ENCODE measurements around the gene EVC2. TPM values are rescaled to one million over a fixed set of nuclear protein-coding genes. Genes with fewer than 3 reads are reported as not detected.

The EVC2 gene
- total RNA-seq, 1 donor from 2014 or later, result 7.4 TPM

DNA sequence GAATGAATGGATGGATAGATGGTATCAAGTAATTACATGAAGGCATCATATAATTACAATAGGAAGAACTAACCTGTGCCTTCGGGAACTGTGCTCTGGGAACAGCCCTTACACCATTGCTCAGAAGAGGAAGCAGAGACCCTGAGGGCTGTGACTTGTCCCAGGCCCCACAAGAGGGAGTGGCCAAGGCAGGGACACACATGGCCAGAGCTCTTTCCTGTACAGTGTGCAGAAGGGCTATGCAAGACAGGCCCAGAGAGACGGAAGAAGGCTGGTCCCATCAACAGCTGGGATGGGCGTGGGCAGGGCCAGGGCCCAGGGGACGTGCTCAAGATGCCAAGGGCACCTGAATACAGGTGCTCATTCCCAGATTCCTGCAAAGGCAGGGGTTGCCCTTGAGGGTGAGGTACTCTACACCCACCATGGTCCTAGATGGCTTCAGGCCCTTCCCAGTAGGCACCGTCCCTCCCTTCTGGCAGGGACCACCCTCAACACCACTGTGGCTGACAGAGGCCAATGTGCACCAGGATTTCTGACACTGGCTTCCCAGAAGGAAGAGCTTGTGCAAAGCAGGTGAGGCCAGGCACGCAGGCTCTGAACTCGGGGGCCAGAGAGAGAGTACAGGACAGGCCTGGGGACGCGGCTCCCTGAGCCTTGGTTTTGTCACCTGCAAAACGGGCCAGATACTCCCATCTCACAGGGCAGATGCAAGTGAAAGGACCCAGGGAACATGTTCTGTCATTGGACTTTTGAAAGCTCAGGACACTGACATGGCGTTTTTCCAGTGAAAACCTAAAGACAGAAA, 1.7 kb downstream of the EVC2 start:
- H3K9me3 Mint-ChIP-seq (ENCODE audit: unreplicated experiment), result peaks cover 9% of the 10 kb centered on the region
- TF ChIP-seq, protein P1, sequence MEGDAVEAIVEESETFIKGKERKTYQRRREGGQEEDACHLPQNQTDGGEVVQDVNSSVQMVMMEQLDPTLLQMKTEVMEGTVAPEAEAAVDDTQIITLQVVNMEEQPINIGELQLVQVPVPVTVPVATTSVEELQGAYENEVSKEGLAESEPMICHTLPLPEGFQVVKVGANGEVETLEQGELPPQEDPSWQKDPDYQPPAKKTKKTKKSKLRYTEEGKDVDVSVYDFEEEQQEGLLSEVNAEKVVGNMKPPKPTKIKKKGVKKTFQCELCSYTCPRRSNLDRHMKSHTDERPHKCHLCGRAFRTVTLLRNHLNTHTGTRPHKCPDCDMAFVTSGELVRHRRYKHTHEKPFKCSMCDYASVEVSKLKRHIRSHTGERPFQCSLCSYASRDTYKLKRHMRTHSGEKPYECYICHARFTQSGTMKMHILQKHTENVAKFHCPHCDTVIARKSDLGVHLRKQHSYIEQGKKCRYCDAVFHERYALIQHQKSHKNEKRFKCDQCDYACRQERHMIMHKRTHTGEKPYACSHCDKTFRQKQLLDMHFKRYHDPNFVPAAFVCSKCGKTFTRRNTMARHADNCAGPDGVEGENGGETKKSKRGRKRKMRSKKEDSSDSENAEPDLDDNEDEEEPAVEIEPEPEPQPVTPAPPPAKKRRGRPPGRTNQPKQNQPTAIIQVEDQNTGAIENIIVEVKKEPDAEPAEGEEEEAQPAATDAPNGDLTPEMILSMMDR (IDR thresholded peaks at IDR 0.05; ENCODE audit: unreplicated experiment), result no peak
- peaks cover 17% of the 10 kb centered on the region for H3K4me1 Mint-ChIP-seq (ENCODE audit: unreplicated experiment)

DNA sequence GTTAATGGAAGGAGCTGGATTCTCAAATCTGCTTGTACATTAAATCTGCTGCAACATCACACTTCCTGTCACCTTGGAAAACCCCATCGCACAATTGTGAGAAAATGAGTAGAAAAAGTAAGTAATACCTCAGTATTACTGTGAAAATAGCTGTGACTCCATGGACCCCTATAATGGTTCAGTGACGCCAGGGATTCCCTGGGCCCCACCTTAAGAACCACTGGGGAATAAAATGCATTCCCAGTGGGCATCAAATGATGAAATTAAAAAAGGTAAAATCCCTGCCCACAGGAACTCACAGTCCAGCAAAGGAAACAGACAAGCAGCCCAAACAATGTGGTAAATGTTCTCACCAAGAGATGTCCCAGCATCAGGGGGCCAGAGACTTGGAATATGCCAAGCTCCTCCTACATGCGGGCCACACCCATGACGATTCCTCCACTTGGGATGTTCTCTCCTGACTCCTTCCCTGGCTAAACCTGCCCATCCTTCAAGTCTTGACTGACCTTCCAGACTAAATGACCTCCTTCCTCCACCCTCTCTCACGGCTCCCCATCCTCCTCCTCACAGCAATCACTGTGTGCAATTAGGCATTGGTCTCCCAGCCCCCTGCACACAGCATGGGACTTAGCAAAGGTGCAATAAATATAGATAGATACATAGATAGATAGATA, 2.6 kb downstream of the EVC2 start:
- peaks cover 17% of the 10 kb centered on the region for H3K4me1 Mint-ChIP-seq (ENCODE audit: unreplicated experiment)
- TF ChIP-seq, protein P1 (IDR thresholded peaks at IDR 0.05; ENCODE audit: unreplicated experiment), result no peak
- no peak for DNase-seq (ENCODE audit: low spot score)
- peaks cover 33% of the 10 kb centered on the region for H3K36me3 Mint-ChIP-seq (ENCODE audit: low read depth, unreplicated experiment)
- peaks cover 9% of the 10 kb centered on the region for H3K9me3 Mint-ChIP-seq (ENCODE audit: unreplicated experiment)
- peaks cover 10% of the 10 kb centered on the region for H3K27me3 Mint-ChIP-seq (ENCODE audit: unreplicated experiment)
- H3K4me3 Mint-ChIP-seq (ENCODE audit: unreplicated experiment), result no peak overlapping the region
- H3K27ac Mint-ChIP-seq (ENCODE audit: unreplicated experiment), result no peak overlapping the region

More for the DNA sequence above, 1.7 kb downstream of the EVC2 start:
- peaks cover 28% of the 10 kb centered on the region for H3K36me3 Mint-ChIP-seq (ENCODE audit: low read depth, unreplicated experiment)
- no peak overlapping the region for H3K4me3 Mint-ChIP-seq (ENCODE audit: unreplicated experiment)
- DNase-seq (ENCODE audit: low spot score), result no peak
- peak overlapping the region; percentile 13 for H3K27ac Mint-ChIP-seq (ENCODE audit: unreplicated experiment)
- H3K27me3 Mint-ChIP-seq (ENCODE audit: unreplicated experiment), result peaks cover 9% of the 10 kb centered on the region

DNA sequence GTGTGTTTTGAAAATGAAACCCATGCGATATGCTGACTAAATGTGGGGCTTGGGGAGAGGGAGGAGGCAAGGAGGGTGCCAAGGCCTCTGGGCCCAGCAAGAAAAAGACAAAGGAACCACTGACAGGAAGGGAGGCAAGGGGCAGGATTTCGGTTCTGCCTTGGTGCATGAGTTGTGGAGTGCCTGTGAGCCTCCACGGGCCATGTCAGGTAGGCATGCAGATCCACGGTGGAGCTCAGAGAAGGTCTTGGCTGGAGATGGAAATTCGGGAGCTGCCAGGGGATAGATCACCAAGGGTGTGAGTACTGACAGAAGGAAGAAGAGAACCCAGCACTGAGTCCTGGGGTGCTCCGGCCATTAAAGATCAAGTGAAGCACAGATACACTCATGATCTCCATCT, 4.1 kb downstream of the EVC2 start:
- H3K9me3 Mint-ChIP-seq (ENCODE audit: unreplicated experiment), result peaks cover 9% of the 10 kb centered on the region
- peaks cover 4% of the 10 kb centered on the region for H3K27me3 Mint-ChIP-seq (ENCODE audit: unreplicated experiment)
- TF ChIP-seq, protein P1 (IDR thresholded peaks at IDR 0.05; ENCODE audit: unreplicated experiment), result no peak
- DNase-seq (ENCODE audit: low spot score), result no peak
- no peak overlapping the region for H3K27ac Mint-ChIP-seq (ENCODE audit: unreplicated experiment)
- H3K4me3 Mint-ChIP-seq (ENCODE audit: unreplicated experiment), result peak overlapping the region; percentile 70
- H3K4me1 Mint-ChIP-seq (ENCODE audit: unreplicated experiment), result peaks cover 10% of the 10 kb centered on the region
- peaks cover 33% of the 10 kb centered on the region for H3K36me3 Mint-ChIP-seq (ENCODE audit: low read depth, unreplicated experiment)

DNA sequence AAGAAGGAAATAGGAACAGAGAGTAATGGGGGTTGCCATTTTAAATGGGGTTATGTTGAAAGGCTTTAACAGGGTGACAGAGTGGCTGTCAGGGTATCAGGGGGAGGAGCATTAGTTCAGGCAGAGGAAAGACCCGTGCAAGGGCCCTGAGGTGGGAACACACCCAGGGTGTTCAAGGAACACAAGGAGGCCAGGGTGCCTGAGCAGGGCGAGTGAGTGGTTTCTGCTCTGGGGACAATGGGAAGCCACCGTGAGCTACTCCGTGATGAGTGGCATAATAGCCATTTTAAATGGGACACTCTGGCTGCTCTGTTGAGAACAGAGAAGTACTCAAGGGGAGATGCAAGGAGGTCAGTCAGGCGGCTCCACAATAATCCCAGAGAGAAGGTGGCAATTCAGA, 4.5 kb downstream of the EVC2 start:
- peaks cover 4% of the 10 kb centered on the region for H3K27me3 Mint-ChIP-seq (ENCODE audit: unreplicated experiment)

More for the DNA sequence above, 4.5 kb downstream of the EVC2 start:
- TF ChIP-seq, protein P1 (IDR thresholded peaks at IDR 0.05; ENCODE audit: unreplicated experiment), result no peak
- Mint-ChIP-seq H3K36me3 (ENCODE audit: low read depth, unreplicated experiment) (peaks cover 33% of the 10 kb centered on the region), H3K9me3 (ENCODE audit: unreplicated experiment) (peaks cover 9% of the 10 kb centered on the region), H3K4me1 (ENCODE audit: unreplicated experiment) (peaks cover 10% of the 10 kb centered on the region), H3K4me3 (ENCODE audit: unreplicated experiment) (peak overlapping the region; percentile 70), H3K27ac (ENCODE audit: unreplicated experiment) (no peak overlapping the region)
- no peak for DNase-seq (ENCODE audit: low spot score)

All from endothelial cell (in vitro differentiated cells).